IMR-90 (cell line): ENCODE results near the gene SNAPIN.

Experiments used
- CEBPB ChIP-seq: IDR thresholded peaks from 2 replicates; pipeline ENCODE4 v1.6.1; 2012; ENCODE audit warnings: low read depth, low read length, improper control_type of control experiment
- MAFK ChIP-seq: IDR thresholded peaks from 2 replicates; pipeline ENCODE4 v1.6.1; 2012; ENCODE audit warnings: low read depth, low read length, improper control_type of control experiment
- MAZ ChIP-seq: IDR thresholded peaks from 2 replicates; pipeline ENCODE4 v1.6.1; 2012; ENCODE audit warnings: low read depth, mild to moderate bottlenecking, low read length, improper control_type of control experiment, moderate library complexity, borderline replicate concordance
- MXI1 ChIP-seq: IDR thresholded peaks from 2 replicates; pipeline ENCODE4 v1.6.1; 2012; ENCODE audit warnings: low read depth, mild to moderate bottlenecking, low read length, moderate library complexity, borderline replicate concordance
- POLR2A ChIP-seq: IDR thresholded peaks from 2 replicates; pipeline ENCODE4 v1.6.1; 2012; ENCODE audit warnings: mild to moderate bottlenecking, low read depth, low read length
- RAD21 ChIP-seq: IDR thresholded peaks from 2 replicates; pipeline ENCODE4 v1.6.1; 2012; ENCODE audit warnings: low read length, improper control_type of control experiment
- RFX5 ChIP-seq: IDR thresholded peaks from 2 replicates; pipeline ENCODE4 v1.8.0; 2012; ENCODE audit warnings: low read depth, mild to moderate bottlenecking, low read length, moderate library complexity
- SMC3 ChIP-seq: fragments of 150-350 bp; IDR thresholded peaks from 2 replicates; pipeline ENCODE4 v1.6.1; 2016; ENCODE audit warnings: low read depth, mild to moderate bottlenecking, antibody characterized with exemption, low read length, moderate library complexity
- TF ChIP-seq, protein P1 (sequence below): conservative IDR thresholded peaks from 2 replicates; pipeline ENCODE4 v1.5.1; 2012; ENCODE audit warnings: mild to moderate bottlenecking, low read depth, low read length, improper control_type of control experiment
- TF ChIP-seq, protein P2 (sequence below): fragments of 150-350 bp; IDR thresholded peaks from 2 replicates; pipeline ENCODE4 v1.6.1; 2016; ENCODE audit warnings: low read depth, mild to moderate bottlenecking, low read length, moderate library complexity, borderline replicate concordance
- TF ChIP-seq, protein P3 (sequence below): fragments of 150-350 bp; IDR thresholded peaks from 2 replicates; pipeline ENCODE4 v1.6.1; 2017; ENCODE audit warnings: mild to moderate bottlenecking, antibody characterized with exemption, low read length, low read depth

DNA sequence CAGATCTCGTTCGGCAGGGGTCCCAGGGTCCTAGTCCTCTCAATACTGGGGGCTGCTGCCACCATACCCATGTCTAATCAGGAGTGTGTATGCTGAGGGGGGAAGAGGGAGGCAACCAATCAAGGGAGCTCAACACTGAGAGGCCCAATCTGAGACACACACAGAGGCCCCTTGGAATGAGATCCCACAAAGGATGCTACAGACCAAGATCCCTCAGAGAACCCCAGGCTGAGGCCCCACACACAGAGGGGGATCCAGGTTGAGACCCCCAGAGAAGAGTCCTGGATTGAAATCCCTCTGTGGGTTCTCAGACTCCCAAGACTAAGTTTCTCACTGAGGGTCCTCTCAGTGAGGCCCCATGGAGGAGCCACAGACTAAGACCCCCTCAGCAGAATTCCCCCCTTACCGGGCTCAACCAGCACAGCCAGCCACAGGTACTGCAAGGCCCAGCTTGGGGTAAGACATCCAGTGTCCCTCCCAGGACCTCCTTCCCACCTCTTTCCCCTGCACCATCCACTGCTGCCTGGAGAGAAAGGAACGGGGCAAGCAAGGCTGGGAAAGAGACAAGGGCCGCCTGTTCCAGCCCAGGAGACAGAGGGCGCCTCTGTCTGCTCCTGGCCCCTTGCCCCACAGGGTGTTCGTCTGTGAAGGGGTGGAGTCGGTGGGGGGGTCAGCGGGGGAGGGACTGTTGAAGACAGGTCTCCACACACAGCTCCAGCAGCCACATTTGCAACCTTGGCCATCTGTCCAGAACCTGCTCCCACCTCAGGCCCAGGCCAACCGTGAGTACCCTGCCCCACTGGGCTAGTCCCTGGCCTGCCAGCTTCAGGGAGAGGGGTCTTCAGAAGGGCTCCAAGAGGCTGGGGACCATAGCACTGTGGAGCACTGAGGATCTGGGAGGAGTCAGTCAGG is 30.5 kb upstream of the SNAPIN start, which contains the start of gene S100A1:
- TF ChIP-seq MXI1 (no peak), POLR2A (no peak), MAFK (no peak), RAD21 (no peak), RFX5 (no peak), MAZ (no peak), CEBPB (no peak), SMC3 (no peak)
- TF ChIP-seq, protein P1, sequence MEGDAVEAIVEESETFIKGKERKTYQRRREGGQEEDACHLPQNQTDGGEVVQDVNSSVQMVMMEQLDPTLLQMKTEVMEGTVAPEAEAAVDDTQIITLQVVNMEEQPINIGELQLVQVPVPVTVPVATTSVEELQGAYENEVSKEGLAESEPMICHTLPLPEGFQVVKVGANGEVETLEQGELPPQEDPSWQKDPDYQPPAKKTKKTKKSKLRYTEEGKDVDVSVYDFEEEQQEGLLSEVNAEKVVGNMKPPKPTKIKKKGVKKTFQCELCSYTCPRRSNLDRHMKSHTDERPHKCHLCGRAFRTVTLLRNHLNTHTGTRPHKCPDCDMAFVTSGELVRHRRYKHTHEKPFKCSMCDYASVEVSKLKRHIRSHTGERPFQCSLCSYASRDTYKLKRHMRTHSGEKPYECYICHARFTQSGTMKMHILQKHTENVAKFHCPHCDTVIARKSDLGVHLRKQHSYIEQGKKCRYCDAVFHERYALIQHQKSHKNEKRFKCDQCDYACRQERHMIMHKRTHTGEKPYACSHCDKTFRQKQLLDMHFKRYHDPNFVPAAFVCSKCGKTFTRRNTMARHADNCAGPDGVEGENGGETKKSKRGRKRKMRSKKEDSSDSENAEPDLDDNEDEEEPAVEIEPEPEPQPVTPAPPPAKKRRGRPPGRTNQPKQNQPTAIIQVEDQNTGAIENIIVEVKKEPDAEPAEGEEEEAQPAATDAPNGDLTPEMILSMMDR, result no peak
- TF ChIP-seq, protein P2, sequence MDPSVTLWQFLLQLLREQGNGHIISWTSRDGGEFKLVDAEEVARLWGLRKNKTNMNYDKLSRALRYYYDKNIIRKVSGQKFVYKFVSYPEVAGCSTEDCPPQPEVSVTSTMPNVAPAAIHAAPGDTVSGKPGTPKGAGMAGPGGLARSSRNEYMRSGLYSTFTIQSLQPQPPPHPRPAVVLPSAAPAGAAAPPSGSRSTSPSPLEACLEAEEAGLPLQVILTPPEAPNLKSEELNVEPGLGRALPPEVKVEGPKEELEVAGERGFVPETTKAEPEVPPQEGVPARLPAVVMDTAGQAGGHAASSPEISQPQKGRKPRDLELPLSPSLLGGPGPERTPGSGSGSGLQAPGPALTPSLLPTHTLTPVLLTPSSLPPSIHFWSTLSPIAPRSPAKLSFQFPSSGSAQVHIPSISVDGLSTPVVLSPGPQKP, result no peak
- TF ChIP-seq, protein P3, sequence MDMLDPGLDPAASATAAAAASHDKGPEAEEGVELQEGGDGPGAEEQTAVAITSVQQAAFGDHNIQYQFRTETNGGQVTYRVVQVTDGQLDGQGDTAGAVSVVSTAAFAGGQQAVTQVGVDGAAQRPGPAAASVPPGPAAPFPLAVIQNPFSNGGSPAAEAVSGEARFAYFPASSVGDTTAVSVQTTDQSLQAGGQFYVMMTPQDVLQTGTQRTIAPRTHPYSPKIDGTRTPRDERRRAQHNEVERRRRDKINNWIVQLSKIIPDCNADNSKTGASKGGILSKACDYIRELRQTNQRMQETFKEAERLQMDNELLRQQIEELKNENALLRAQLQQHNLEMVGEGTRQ, result no peak
